Endodermal cell (in vitro differentiated cells): ENCODE measurements around the gene LZTR1. TPM values are rescaled to one million over a fixed set of nuclear protein-coding genes. Genes with fewer than 3 reads are reported as not detected.

Experiments used
- DNase-seq: peaks from one replicate; pipeline ENCODE4 v3.0.0-alpha.2; 2017
- H3K27ac ChIP-seq: 2 replicates; pipeline ENCODE4 v1.5.1; 2013; ENCODE audit warnings: mild to moderate bottlenecking, low read depth, low read length, moderate library complexity
- H3K27me3 ChIP-seq: 2 replicates; pipeline ENCODE4 v1.6.1; 2013; ENCODE audit warnings: mild to moderate bottlenecking, low read length, moderate library complexity; ENCODE audit not compliant: insufficient read depth, control insufficient read depth, poor library complexity, severe bottlenecking
- H3K36me3 ChIP-seq: 2 replicates; pipeline ENCODE4 v1.7.0; 2013; ENCODE audit warnings: mild to moderate bottlenecking, low read length, moderate library complexity; ENCODE audit not compliant: control insufficient read depth, insufficient read depth
- H3K4me1 ChIP-seq: one replicate; pipeline ENCODE4 v1.7.0; 2013; ENCODE audit warnings: low read length; ENCODE audit not compliant: control insufficient read depth, insufficient read depth
- H3K4me3 ChIP-seq: 2 replicates; pipeline ENCODE4 v1.5.1; 2013; ENCODE audit warnings: mild to moderate bottlenecking, low read length, moderate library complexity
- H3K9ac ChIP-seq: 2 replicates; pipeline ENCODE4 v1.6.1; 2013; ENCODE audit warnings: mild to moderate bottlenecking, low read length, moderate library complexity; ENCODE audit not compliant: poor library complexity, severe bottlenecking; ENCODE audit errors: extremely low read depth
- H3K9me3 ChIP-seq: 2 replicates; pipeline ENCODE4 v1.6.1; 2013; ENCODE audit warnings: mild to moderate bottlenecking, low read length, moderate library complexity; ENCODE audit not compliant: control insufficient read depth
- H3K27ac Mint-ChIP-seq: 2 replicates; pipeline ENCODE4 v1.8.0; 2020; ENCODE audit warnings: mixed read lengths
- H3K27me3 Mint-ChIP-seq: 2 replicates; pipeline ENCODE4 v1.8.0; 2021; ENCODE audit warnings: mild to moderate bottlenecking, mixed read lengths; ENCODE audit not compliant: insufficient read depth
- H3K36me3 Mint-ChIP-seq: 2 replicates; pipeline ENCODE4 v1.8.0; 2020; ENCODE audit warnings: low read depth, mixed read lengths
- H3K4me1 Mint-ChIP-seq: 2 replicates; pipeline ENCODE4 v1.8.0; 2020; ENCODE audit warnings: mixed read lengths
- H3K4me3 Mint-ChIP-seq: 2 replicates; pipeline ENCODE4 v1.8.0; 2020; ENCODE audit warnings: mild to moderate bottlenecking, moderate library complexity, mixed read lengths
- H3K9me3 Mint-ChIP-seq: 2 replicates; pipeline ENCODE4 v1.8.0; 2020; ENCODE audit warnings: mild to moderate bottlenecking, mixed read lengths
- WGBS, 2 experiments: methylation state at CpG; one replicate each; pipeline versions ENCODE4 v1.1.5 to v1.1.7; 2013; ENCODE audit warnings: missing lambda C conversion rate in 2 of 2, mixed read lengths in 1 of 2; ENCODE audit not compliant: insufficient coverage in 1 of 2, insufficient read length in 1 of 2; 5-methylcytosine and 5-hydroxymethylcytosine counted together
- total RNA-seq, 2 donors: library from RNA; stranded (reverse); fragmentation: NEBNext Ultra II Directional in 1 of 2; extraction: Animal tissue kit (Norgen Biotek cat#: 25700) in 1 of 2; gene quantifications; 2 replicates in 1 of 2; 3 replicates in 1 of 2; pipeline ENCODE4 v1.2.1, GENCODE V29; 2021
- TF ChIP-seq, protein P1 (sequence below): fragments of 200-600 bp; sonication (generic); conservative IDR thresholded peaks from 2 replicates; pipeline ENCODE4 v1.5.0; 2021; ENCODE audit warnings: antibody characterized with exemption, mild to moderate bottlenecking

LZTR1 gene
- total RNA-seq, 2 donors from 2014 or later: 56.5 to 73.2 TPM

DNA sequence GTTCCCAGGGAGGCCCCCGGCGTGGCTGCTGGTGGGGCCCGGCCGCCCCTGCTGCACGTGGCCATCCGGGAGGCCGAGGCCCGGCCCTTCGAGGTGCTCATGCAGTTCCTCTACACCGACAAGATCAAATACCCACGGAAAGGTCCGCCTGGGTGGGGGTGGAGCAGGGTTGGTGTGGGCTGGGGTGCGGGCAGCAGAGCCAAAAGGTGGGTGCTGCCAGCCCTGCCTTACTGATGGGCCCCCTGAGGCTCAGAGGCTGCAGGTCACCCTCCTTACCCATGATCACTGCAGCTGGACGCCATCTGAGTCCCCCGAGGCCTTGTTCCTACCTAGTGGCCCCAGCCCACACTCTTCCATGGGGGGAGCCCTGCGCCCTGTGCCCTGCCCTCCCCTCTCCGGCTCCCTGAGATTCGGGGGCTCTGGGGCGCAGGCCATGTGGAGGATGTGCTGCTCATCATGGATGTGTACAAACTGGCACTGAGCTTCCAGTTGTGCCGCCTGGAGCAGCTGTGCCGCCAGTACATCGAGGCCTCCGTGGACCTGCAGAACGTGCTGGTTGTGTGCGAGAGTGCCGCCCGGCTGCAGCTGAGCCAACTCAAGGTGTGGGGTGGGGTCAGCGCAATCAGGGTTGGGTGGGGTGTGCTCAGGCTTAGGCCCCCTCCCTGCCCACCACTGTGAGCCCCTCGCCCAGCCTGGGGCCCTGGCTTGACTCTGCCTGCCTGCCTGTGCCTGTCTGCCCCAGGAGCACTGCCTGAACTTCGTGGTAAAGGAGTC lies 12.2 kb downstream of the LZTR1 start:
- H3K9ac ChIP-seq: no peak overlapping the region
- no peak overlapping the region for H3K27ac ChIP-seq
- Mint-ChIP-seq H3K36me3 (peaks cover 18% of the 10 kb centered on the region), H3K27me3 (no peaks in the 10 kb centered on the region), H3K9me3 (no peaks in the 10 kb centered on the region), H3K27ac (no peak overlapping the region), H3K4me3 (no peak overlapping the region), H3K4me1 (no peaks in the 10 kb centered on the region)
- no peaks in the 10 kb centered on the region for H3K9me3 ChIP-seq
- no peak overlapping the region for H3K4me3 ChIP-seq
- no peak for DNase-seq
- peaks cover 7% of the 10 kb centered on the region for H3K36me3 ChIP-seq
- TF ChIP-seq, protein P1, sequence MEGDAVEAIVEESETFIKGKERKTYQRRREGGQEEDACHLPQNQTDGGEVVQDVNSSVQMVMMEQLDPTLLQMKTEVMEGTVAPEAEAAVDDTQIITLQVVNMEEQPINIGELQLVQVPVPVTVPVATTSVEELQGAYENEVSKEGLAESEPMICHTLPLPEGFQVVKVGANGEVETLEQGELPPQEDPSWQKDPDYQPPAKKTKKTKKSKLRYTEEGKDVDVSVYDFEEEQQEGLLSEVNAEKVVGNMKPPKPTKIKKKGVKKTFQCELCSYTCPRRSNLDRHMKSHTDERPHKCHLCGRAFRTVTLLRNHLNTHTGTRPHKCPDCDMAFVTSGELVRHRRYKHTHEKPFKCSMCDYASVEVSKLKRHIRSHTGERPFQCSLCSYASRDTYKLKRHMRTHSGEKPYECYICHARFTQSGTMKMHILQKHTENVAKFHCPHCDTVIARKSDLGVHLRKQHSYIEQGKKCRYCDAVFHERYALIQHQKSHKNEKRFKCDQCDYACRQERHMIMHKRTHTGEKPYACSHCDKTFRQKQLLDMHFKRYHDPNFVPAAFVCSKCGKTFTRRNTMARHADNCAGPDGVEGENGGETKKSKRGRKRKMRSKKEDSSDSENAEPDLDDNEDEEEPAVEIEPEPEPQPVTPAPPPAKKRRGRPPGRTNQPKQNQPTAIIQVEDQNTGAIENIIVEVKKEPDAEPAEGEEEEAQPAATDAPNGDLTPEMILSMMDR: no peak
- WGBS, 2 experiments: 95 to 96% methylated on average over 4 to 30 of the region's 30 CpGs
- no peaks in the 10 kb centered on the region for H3K27me3 ChIP-seq
- no peaks in the 10 kb centered on the region for H3K4me1 ChIP-seq

DNA sequence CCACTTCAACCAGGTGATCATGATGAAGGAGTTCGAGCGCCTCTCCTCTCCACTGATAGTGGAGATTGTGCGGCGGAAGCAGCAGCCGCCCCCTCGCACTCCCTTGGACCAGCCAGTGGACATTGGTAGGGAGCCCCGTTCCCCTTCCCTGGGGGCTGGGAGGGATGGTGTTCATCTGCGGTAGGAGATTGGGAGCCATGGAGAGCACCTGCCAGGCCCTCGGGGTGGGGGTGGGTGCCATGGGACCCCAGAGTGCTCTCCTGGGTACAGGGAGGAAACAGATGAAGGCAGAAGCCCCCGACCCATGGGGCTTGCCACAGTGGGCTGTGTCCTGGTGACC lies 12.8 kb downstream of the LZTR1 start:
- no peak for DNase-seq
- TF ChIP-seq, protein P1: no peak
- no peak overlapping the region for H3K9ac ChIP-seq
- H3K36me3 ChIP-seq: peaks cover 7% of the 10 kb centered on the region
- Mint-ChIP-seq H3K4me3 (no peak overlapping the region), H3K9me3 (no peaks in the 10 kb centered on the region), H3K27me3 (no peaks in the 10 kb centered on the region), H3K36me3 (peaks cover 18% of the 10 kb centered on the region), H3K27ac (no peak overlapping the region), H3K4me1 (no peaks in the 10 kb centered on the region)
- H3K27ac ChIP-seq: no peak overlapping the region
- H3K4me3 ChIP-seq: no peak overlapping the region
- H3K4me1 ChIP-seq: peaks cover 3% of the 10 kb centered on the region
- WGBS, 2 experiments: 95 to 100% methylated on average over 1 to 10 of the region's 10 CpGs
- H3K27me3 ChIP-seq: no peaks in the 10 kb centered on the region
- H3K9me3 ChIP-seq: no peaks in the 10 kb centered on the region

DNA sequence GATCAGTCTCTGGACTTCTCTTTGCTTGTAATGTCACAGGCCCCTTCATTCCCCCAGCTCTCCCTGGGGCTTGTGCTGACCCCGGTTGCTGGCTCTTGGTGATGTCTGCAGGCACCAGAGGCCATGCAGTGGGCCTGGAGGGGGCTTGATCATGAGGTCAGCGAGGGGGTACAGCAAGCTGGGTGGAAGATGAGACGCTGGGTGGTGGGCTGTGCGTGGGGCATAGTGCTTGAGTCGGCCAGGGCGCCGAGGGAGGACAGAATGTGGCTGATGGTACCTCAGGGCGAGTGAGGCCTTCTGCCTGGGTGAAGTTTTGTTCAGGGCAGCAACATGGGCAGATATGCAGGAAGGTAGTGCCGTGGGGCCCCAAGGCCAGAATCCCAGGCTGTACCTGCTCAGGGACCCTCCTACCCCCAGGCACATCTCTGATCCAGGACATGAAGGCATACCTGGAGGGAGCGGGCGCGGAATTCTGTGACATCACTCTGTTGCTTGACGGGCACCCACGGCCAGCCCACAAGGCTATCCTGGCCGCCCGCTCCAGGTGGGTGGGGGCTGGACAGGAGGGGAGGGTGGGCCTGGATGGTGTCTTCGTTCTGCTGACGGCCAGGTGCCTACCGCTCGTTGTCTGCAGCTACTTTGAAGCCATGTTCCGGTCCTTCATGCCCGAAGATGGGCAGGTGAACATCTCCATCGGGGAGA lies 13.4 kb downstream of the LZTR1 start:
- H3K27me3 ChIP-seq: no peaks in the 10 kb centered on the region
- H3K36me3 Mint-ChIP-seq: peaks cover 16% of the 10 kb centered on the region
- no peak overlapping the region for H3K27ac Mint-ChIP-seq
- H3K36me3 ChIP-seq: peaks cover 7% of the 10 kb centered on the region
- no peak overlapping the region for H3K27ac ChIP-seq
- H3K9me3 Mint-ChIP-seq: no peaks in the 10 kb centered on the region
- peaks cover under 1% of the 10 kb centered on the region for H3K4me1 Mint-ChIP-seq
- no peaks in the 10 kb centered on the region for H3K27me3 Mint-ChIP-seq
- no peak overlapping the region for H3K9ac ChIP-seq
- H3K4me3 ChIP-seq: no peak overlapping the region
- DNase-seq: no peak
- no peaks in the 10 kb centered on the region for H3K9me3 ChIP-seq
- peaks cover 7% of the 10 kb centered on the region for H3K4me1 ChIP-seq
- WGBS, 2 experiments: 93 to 94% methylated on average over 12 to 23 of the region's 23 CpGs
- TF ChIP-seq, protein P1: no peak
- no peak overlapping the region for H3K4me3 Mint-ChIP-seq
